KOPT-K1 (cell line): Measurements from ENCODE around the gene CREG2.
A peak's percentile ranks its signal among the peaks of the same experiment; 100 is the strongest.

Experiments used
- H3K27ac ChIP-seq: fragments of 200-600 bp; sonication (generic); 2 replicates; pipeline ENCODE4 v1.5.1; 2016; ENCODE audit warnings: antibody characterized with exemption, mild to moderate bottlenecking, low read depth, low read length; ENCODE audit not compliant: poor library complexity, severe bottlenecking
- H3K36me3 ChIP-seq: fragments of 200-600 bp; sonication (generic); 2 replicates; pipeline ENCODE4 v1.5.1; 2017; ENCODE audit warnings: antibody characterized with exemption, mild to moderate bottlenecking, low read length, moderate library complexity; ENCODE audit not compliant: insufficient read depth
- H3K9me3 ChIP-seq: fragments of 200-600 bp; sonication (generic); 2 replicates; pipeline ENCODE4 v1.5.1; 2017; ENCODE audit warnings: antibody characterized with exemption, low read length, mild to moderate bottlenecking; ENCODE audit not compliant: insufficient read depth, poor library complexity, severe bottlenecking

CREG2 gene, protein sequence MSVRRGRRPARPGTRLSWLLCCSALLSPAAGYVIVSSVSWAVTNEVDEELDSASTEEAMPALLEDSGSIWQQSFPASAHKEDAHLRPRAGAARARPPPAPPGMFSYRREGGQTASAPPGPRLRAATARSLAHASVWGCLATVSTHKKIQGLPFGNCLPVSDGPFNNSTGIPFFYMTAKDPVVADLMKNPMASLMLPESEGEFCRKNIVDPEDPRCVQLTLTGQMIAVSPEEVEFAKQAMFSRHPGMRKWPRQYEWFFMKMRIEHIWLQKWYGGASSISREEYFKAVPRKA

DNA sequence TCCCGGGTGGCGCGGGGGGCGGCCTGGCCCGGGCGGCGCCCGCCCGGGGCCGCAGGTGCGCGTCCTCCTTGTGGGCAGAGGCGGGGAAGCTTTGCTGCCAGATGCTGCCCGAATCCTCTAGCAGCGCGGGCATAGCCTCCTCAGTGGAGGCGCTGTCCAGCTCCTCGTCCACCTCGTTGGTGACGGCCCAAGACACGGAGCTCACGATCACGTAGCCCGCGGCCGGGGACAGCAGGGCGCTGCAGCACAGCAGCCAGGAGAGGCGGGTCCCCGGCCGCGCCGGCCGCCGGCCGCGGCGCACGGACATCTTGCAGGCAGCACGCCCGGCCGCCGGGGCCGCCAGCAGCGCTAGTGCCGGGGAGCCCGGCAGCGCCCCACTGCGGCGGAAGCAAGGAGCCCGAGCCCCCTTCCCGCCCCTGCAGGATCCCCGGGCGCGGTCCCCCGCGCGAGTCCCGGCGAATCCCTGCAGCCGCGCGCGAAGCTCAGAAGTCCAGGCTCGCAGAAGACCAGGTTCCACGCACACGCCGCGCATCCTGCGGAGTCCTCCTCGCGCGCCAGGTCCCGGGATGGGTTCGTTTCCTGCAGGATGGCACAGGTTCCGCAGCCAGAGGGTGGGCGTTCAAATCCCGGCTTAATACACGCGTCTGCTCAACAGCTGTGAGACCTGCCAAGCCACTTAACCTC lies at the start of gene CREG2:
Gene CREG2 (minus strand): TSS at position 353 of the 684 bp plus-strand sequence. CDS start 46 bp downstream, at position 307.
- H3K27ac ChIP-seq = no peak within 1 kb of the TSS
- H3K36me3 ChIP-seq = no peaks in the 10 kb centered on the region
- H3K9me3 ChIP-seq = peaks cover 6% of the 10 kb centered on the region

DNA sequence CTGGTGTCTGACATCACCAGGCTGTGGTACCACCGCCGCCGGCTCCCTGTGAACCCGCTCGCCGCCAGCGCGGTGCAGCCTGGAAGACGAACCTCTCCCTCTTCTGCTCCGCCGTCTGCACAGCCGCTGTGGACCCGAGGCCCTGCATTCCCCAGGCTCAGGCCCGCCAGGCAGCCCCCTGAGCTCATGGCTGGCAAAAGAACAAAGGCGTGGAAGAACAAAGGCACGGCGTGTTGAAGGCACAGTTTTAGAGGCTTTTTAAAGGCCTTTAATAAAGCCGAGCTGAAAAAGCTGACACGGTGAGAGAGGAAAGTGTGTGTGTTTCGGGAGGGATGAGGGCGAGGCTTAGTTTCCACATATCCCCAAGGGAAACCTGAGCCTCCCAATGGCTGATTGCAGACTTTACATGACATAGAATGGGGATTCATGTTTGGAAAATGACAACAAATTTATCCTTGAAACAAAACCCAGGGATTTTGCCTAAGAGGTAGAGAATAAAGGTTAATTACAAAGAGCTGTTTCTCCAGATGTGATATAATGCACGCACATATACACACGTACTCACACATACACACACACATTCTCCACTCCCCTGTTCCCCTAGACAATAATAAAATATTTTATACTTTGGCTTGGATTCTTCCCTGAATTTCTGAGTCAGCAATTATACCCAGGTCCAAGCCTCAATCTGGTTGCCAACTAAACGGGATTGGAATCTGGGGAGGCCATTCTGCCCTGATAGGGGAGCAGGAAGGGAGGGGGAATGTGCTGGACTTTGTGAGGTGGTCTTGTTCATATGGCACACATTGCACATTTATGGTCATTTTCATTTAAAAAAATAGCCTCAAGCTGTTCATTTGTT lies 47.9 kb upstream of the CREG2 start:
- Histone ChIP-seq H3K9me3 (no peaks in the 10 kb centered on the region), H3K36me3 (no peaks in the 10 kb centered on the region), H3K27ac (peak overlapping the region; percentile 26)

DNA sequence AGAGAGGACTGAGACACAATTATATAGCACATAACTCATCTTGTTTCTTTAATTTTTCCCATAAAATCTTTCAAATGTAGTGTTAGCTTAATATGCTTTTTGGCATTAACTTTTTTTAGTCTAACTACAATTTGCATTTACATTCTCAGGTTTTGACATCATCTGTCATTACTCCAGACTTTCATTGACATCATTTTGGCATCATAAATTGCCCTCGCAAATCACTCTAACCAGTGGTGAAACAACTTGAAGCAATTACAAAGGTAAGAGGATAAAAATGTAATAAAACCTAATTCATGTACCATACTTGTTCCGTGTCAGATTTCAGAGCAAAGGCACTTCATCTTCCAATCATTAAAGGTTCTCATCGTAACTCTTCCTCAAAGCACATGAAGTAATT lies 46.2 kb upstream of the CREG2 start:
- Histone ChIP-seq H3K36me3 (no peaks in the 10 kb centered on the region), H3K27ac (no peak overlapping the region), H3K9me3 (no peaks in the 10 kb centered on the region)

DNA sequence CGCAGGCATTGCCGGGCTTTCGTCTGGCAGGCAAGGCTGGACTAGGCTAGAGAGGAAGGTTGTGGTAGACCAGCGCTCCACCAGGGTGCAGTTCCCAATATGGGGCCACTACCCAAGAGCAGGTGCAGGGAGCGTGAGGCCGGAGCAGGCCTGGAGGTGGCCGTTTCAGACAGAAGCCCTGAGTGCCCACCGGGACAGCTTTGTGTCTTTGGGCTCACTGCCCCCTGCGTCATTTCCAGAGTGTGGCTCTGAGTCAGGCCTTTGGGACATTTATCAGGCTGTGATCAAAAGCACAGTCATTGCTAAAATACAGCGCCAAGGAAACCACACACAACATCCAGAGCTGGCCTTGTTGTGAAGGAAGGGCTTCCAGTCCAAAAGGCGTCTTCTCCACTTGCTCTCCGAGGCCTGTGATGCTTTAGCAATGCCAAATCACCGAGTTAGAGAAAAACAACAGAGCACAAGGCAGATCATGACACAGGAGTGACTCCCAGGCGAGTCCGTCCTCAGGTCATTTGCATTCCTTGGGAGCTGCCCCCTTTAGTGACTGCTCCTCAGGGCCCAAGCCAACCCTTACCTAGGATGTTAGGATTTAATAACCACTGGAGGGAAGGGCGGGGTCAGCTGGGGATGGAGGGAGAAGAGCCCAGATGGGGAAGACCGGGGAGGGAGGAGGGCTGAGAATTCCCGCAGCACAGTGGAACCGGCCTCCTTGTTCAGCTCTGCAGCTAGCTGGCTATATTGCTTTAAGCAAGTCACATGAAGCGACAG lies 45.3 kb upstream of the CREG2 start:
- no peaks in the 10 kb centered on the region for H3K9me3 ChIP-seq
- H3K36me3 ChIP-seq = no peaks in the 10 kb centered on the region
- H3K27ac ChIP-seq = no peak overlapping the region

DNA sequence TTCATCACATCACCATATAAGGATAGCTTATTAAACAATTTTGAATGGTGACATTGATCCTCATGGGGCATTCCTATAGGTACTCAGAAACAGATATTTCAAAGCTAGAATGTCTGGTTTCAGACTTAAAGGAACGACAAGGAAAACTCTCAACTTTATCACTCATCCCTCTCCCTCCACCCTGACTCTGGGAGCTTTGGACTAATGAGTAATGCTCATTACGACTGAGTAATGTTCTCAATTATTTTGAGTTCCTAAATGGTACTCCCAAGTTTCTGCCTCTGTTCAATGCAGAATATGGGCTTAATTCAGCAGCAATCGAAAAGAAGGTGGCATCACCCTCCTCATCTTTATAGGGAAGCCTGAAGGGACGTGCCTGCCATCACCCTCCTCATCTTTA lies 44.2 kb upstream of the CREG2 start:
- no peaks in the 10 kb centered on the region for H3K9me3 ChIP-seq
- no peak overlapping the region for H3K27ac ChIP-seq
- no peaks in the 10 kb centered on the region for H3K36me3 ChIP-seq

DNA sequence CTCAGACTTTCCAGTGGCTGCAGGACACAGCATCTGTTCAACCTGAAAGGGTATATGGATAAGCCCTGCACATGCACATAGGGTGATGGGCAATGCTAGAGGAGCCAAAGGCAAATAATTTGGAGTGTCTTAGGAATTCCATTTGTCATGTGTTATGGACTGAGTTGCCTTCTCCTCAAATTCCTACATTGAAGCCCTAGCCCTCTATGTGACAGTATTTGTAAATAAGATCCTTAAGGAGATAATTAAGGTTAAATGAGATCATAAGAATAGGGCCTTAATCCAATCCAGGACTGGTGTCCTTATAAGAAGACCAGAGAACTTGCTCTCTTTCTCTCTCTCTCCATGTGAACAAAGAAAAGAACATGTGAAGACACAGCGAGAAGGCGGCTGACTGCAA lies 42.9 kb upstream of the CREG2 start:
- H3K9me3 ChIP-seq = no peaks in the 10 kb centered on the region

DNA sequence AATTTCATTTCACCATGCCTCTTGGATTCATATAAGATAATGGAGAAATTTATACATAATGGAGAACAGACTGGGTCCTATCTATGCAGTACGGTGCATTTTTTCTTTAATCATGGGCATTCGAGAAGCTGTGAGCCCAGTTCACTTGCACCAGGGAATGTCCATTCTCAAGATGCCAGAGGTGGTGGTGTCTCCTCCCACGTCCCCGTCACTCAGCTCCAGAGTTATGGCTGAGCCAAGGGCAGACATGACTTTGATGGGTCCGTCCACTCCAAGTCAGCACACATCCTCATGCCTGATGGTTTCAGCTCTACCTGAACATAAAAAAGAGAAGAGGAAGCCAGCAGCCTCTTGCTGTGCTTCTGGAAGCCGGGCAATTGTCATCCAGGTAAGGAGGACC lies 42.1 kb upstream of the CREG2 start:
- no peaks in the 10 kb centered on the region for H3K36me3 ChIP-seq
- no peak overlapping the region for H3K27ac ChIP-seq
- H3K9me3 ChIP-seq = no peaks in the 10 kb centered on the region

More for the DNA sequence above, 42.9 kb upstream of the CREG2 start:
- no peaks in the 10 kb centered on the region for H3K36me3 ChIP-seq
- no peak overlapping the region for H3K27ac ChIP-seq

DNA sequence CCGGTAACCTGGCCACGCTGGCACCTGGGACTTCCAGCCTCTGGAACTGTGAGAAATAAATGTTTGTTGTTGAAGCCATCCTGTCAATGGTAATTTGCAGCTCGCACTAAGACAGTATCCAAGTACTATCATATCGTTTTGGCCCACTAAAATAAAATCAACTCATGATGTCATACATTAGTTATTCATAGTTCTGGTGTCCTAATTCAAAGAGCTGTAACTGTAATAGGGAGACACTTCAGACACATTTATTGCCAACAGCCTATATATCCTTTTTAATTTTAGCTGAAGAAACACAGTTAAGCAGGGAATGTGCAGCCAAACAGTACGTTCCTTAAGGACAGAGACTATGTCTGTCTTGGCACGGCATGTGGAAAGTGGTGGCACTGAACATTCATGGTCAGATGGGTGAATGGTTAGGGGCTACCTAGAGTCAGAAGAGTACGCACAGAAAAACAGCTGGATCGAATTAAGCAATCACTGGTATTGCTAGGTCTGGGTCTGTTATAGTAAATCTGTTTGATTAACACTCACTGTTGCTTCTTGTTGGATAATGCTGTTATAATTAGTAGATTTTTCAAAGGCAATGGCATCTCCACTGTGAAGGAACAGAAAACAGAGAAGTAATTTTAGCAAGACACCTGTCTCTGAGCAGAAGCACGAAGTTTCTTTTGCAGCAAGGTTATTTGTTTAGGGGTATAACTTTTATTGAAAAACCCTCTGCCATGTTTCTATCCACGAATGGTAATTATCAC lies 41.3 kb upstream of the CREG2 start:
- Histone ChIP-seq H3K9me3 (no peaks in the 10 kb centered on the region), H3K36me3 (no peaks in the 10 kb centered on the region), H3K27ac (no peak overlapping the region)

DNA sequence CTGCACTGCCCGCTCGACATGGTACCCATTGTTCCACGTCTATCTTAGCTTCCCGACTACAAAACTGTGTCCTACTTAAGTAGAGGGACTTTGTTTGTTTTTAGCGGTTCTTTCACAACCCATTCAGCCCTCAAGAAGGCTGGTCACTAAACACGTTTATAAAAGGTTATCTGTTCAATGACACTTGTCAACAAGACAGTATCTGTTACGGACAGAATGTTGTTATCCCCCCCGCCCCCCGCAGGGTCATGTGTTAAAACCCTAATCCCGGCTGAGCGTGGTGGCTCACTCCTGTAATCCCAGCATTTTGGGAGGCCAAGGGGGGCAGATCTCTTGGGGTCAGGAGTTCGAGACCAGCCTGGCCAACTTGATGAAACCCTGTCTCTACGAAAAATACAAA lies 40.4 kb upstream of the CREG2 start:
- H3K9me3 ChIP-seq = no peaks in the 10 kb centered on the region
- H3K27ac ChIP-seq = no peak overlapping the region
- no peaks in the 10 kb centered on the region for H3K36me3 ChIP-seq

DNA sequence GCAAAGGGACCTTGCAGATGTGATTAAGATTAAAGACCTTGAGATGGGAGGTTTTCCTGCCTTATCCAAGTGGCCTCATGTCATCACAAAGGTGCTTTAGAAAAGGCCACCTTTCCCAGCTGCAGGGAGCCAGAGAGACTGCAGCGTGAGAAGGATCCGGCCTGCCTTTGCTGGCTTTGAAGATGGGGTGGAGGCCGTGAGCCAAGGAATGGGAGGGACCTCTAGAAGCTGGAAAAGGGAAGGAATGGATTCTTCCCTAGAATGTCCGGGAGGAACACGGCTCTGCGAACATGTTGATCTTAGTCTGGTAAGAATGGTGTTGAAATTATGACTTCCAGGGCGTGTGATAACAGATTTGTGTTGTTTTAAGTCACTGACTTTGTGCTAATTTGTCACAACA lies 39.9 kb upstream of the CREG2 start:
- H3K27ac ChIP-seq = no peak overlapping the region
- no peaks in the 10 kb centered on the region for H3K9me3 ChIP-seq
- no peaks in the 10 kb centered on the region for H3K36me3 ChIP-seq

DNA sequence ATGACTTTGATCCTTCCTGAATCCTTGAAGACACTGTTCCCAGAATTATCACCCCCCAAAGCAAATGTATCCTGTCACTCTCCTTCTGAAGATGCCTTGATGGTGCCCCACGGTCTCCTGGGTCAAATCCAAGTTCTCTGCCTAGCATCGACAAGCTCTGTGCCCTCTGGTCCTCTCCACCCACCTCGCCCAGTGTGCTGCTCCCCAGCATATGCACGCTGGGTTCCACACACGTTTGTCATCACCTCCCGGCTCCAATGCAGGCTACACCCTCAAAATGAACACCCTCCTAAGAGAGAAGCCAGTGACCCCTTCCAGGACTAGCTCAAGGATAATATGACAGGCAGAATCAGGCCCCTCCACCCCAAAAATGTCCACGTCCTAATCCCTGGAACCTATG lies 39.5 kb upstream of the CREG2 start:
- Histone ChIP-seq H3K36me3 (no peaks in the 10 kb centered on the region), H3K27ac (no peak overlapping the region), H3K9me3 (no peaks in the 10 kb centered on the region)

DNA sequence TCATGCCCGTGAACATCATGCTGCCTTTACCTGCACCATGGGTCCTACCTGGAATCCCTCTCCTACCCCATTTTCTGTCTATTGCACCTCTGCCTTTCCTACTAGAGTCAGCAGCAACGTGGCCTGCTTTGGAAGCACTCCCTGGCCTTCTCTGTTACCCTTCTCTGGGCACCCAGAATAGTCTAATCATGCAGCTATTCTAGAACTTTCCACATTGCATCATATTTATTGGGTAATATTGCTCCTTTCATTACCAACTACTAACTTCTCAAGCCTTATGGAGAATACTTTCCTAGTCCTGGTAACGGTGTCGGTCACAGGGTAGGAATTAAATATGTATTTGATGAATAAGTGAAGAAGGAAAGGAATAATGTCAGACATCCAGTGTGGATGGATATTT lies 33.3 kb upstream of the CREG2 start:
- Histone ChIP-seq H3K27ac (no peak overlapping the region), H3K9me3 (no peaks in the 10 kb centered on the region), H3K36me3 (no peaks in the 10 kb centered on the region)

DNA sequence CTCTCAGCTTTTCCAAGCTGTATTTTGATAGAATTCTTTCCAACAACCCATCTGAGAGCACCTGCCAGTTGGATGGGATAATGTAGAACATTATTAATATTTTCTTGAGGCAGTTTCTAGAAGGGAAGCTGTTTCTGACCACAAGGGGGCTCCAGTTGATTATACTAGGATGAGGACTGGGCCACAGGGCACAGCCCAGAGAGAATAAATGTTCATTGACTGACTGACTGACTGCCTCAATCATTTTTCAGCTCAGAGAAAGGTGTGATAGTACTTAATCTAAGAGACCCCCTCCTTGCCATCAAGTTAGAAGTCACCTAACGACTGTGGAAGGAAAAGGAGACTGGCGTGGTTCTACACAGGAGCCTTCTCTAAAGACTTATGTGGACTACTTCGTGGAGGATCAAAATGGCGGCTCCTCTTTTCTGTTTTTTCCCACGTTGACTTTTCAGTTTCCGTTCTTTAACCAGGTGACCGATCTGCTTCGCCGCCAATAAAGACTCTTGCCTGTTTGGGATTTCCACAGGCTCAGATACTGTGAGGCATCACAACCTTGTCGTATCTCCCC lies 31.9 kb upstream of the CREG2 start:
- no peaks in the 10 kb centered on the region for H3K36me3 ChIP-seq
- H3K27ac ChIP-seq = no peak overlapping the region
- H3K9me3 ChIP-seq = no peaks in the 10 kb centered on the region
